ENCODE data around the gene DLG2.

DNA sequence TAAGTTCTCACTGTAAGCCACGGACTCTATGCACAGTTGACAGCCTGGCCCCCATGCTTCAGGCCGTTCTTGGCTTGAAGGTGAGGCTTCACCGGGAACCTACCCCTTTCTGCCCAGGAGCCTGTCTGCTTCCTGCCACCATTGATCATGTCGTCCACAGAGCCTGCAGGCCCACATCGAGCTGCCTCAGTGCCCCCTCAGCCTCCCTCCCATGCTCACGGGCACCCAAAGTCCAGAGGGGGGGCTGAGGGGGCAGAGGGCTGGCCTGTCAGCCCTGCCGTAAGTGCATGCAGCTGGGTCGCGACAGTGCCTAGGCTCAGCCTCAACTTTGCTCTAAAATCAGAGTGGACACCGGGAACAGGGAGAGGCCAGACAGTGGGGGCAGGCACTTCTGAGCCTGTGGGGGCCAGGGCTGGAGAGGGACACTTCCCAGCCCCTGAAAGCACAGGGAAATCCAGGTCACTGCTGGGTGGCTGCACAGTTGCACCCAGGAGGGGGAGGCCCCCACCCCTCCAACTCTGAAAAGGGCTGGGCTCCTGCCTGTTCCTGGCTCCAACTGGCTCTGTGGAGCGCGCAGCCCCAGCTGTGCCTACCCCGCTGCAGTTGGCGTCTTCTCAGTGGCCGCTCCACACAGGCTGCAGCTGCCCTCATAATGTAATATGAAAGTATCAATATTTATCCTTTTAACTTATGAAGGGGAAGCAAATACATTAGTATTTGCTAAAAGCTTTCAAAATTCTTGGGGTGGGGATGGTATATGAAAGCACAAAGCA, 598.6 kb downstream of the DLG2 start:
- TF ChIP-seq, protein P1, sequence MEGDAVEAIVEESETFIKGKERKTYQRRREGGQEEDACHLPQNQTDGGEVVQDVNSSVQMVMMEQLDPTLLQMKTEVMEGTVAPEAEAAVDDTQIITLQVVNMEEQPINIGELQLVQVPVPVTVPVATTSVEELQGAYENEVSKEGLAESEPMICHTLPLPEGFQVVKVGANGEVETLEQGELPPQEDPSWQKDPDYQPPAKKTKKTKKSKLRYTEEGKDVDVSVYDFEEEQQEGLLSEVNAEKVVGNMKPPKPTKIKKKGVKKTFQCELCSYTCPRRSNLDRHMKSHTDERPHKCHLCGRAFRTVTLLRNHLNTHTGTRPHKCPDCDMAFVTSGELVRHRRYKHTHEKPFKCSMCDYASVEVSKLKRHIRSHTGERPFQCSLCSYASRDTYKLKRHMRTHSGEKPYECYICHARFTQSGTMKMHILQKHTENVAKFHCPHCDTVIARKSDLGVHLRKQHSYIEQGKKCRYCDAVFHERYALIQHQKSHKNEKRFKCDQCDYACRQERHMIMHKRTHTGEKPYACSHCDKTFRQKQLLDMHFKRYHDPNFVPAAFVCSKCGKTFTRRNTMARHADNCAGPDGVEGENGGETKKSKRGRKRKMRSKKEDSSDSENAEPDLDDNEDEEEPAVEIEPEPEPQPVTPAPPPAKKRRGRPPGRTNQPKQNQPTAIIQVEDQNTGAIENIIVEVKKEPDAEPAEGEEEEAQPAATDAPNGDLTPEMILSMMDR (IDR thresholded peaks at IDR 0.05 in 4 of 5, conservative IDR thresholded peaks at IDR 0.05 in 1 of 5) = no peak
- no peak for TF ChIP-seq POLR2A (IDR thresholded peaks at IDR 0.05)
